NOMO-1 (cell line): ENCODE data around the gene BAIAP2.
"Not testable (repeated sequence)": the region's sequence is repeated elsewhere in the genome, so short reads cannot be mapped to it uniquely, and the experiment has no call there.

ENCODE experiments used
- DNase-seq, 2 experiments: peaks; one replicate each; lab custom pipeline; 2025; ENCODE audit not compliant: unreplicated experiment in 2 of 2; lab: John Stamatoyannopoulos, UW

The BAIAP2 gene

GRCh38 chr17:81021531-81022343, 13.2 kb upstream of the BAIAP2 start:
- DNase-seq, result no peak

GRCh38 chr17:81022344-81022676, 12.6 kb upstream of the BAIAP2 start:
- DNase-seq, result no peak

DNA sequence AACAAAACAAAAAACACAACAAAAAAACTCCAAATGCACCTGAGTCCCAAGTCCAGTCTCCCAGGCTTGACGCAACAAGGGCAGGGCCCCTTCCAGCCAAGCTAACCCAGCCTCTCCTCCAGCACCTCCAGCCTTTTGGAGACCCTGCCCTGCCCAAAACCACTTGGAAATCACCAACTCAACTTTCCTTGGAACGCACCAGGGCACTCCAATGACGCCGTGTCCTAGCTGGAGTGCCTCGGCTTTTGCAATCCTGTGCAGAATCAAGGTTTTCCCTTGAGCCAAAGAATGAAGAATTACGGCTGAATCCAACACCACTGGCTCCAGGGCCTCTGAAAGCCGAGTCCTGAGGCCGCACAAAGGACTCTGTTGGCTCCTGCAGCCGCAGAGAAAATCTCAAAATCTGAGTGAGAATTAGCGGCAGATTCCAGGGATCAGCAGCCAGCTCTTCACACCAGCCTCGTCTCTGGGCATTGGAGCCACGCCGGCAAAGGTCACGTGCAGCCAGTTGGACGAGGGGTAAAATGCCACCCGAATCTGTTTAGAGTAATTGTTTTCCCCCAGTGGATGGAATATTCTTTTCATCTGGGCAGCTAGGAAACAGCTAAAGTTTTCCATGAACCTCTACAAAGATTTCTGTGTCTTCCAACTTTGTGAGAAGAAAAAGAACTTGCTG, 9.7 kb upstream of the BAIAP2 start:
- no peak for DNase-seq

DNA sequence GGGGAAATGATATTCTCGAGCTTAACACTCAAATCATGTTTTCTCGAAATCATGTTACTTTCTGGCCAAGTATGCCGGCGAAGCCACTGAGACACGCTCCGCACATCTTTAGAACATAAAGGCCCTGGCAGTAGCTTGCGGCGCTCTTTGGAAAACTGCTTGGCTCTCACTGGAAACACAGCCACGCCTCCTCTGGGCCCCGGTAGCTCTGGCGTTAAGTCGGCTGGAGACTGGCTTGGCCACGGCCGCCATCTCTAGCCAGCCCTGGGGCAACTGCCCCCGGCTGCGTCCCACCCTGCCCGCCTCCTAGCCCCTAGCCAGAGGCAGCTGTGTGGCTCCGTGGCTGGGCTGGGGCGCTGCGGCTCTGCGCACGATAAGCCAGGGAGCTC, 9.2 kb upstream of the BAIAP2 start:
- no peak for DNase-seq

GRCh38 chr17:81026266-81027036, 8.5 kb upstream of the BAIAP2 start:
- DNase-seq, result no peak

- DNase-seq, result no peak
Measured at GRCh38 chr17:81027038-81027437, 7.9 kb upstream of the BAIAP2 start.

- no peak for DNase-seq
Measured at GRCh38 chr17:81027591-81028505, 7.1 kb upstream of the BAIAP2 start.

DNA sequence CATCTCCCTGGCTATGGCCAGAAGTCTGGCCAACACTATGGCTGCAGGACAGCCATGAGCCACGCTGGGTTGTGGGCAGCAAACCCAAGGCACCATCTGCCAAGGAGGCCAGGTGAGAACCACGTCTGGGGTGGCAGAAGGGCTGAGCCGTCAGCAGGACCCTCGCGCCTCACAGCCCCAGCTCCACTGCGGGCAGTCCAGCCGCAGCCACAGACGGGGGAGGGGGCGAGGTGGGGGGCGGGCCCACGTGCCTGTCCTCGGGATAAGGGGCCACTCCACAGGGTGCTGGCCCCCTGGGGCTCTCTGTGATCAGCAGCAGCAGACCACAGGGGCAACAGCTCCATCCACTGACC, 6.5 kb upstream of the BAIAP2 start:
- DNase-seq, result no peak

GRCh38 chr17:81029859-81030258, 5.1 kb upstream of the BAIAP2 start:
- DNase-seq, result no peak

DNA sequence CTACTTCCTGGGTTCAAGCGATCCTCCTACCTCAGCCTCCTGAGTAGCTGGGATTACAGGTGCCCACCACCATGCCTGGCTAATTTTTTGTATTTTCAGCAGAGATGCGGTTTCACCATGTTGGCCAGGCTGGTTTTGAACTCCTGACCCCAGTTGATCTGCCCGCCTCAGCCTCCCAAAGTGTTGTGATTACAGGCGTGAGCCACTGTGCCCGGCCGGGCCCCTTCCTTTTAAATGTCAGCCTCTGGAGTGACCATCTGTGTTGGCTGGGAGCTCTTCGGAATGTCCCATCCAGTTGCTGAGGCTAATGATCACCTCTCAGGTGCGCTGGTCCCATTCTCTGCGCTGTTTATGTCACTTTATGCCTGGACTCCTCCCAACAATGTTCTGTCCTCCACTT, 4.6 kb upstream of the BAIAP2 start:
- DNase-seq, result not testable (repeated sequence)

- peak in 1 of 2 experiments; percentile 5 for DNase-seq
Measured at GRCh38 chr17:81030741-81031565, 4.0 kb upstream of the BAIAP2 start.

GRCh38 chr17:81031566-81032550, 3.1 kb upstream of the BAIAP2 start:
- DNase-seq, result peak; percentile 37 to 61

- DNase-seq, result no peak
Measured at GRCh38 chr17:81032641-81033480, 2.1 kb upstream of the BAIAP2 start.

DNA sequence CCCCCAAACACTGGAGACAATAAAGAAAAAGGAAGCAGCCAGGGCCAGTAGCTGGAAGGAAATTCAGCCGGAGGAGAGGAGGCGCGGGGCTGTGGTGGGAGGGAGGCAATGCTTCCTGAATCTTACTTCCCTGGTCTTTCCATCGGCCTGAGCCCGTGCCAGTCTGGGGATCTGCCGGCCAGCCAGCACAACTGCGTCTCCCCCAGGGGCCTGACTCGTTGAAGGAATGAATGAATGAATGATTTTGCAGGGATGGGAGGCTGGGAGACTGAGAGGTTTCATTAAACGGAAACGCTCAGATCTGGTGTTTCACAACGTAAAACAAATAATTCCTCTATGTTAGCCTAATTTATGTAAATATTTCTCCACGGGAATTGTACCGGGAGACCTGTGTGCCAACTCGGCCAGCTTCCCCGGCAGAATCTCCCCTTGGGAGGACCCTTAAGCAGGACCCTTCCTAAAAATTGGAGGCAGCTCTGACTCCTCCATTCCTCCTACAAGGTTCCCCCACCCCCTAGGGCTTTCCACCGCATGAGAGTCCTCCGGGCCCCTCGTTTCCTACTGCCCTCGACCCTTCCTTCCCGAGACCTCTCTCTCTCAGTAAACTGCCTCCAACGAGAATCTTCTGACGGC, 1.3 kb upstream of the BAIAP2 start:
- peak; percentile 21 to 28 for DNase-seq

DNA sequence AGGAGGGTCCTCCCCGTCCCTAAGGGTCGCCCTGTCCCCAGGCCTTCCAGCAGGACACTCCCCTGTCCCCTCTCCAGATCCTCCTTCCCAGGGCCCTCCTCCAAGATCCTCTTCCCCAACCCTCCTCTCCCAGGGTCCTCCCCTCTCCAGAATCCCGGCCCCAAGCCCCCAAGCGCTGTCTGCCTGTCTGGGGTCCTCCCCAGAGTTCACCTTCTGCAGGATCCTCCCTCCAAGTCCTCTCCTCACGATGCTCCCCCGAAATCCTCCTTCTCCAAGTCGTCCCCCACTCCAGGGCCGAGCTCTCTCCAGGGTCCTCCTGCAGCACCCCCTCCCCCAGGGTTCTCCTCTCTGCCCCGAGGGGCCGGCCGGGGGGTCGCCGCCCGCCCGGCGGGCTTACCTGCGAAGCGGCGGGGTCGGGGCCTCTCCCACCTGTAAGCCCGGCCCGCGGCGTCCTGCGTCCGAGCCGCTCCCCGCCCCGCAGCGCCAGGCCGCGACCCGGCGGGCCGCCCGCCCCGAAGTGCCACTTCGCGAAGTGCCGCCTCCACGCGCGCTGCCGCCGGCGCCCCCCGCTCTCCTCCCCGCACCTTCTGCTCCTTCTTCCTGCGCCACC, 678 bp upstream of the BAIAP2 start:
- no peak for DNase-seq

GRCh38 chr17:81035521-81036196, 708 bp downstream of the BAIAP2 start:
- peak in 1 of 2 experiments; percentile 3 for DNase-seq
